GM21825 (cell line): ENCODE data around the gene PKIB.

Source experiments
- ATAC-seq: cut with Tn5 transposase; IDR thresholded peaks from one replicate; pipeline ENCODE4 v1.9.1; 2021; ENCODE audit warnings: mild to moderate bottlenecking, moderate library complexity; ENCODE audit not compliant: unreplicated experiment

Gene PKIB

GRCh38 chr6:122702841-122703240 lies 92.6 kb downstream of the PKIB start:
- ATAC-seq = no peak

GRCh38 chr6:122704066-122704465 lies 93.9 kb downstream of the PKIB start:
- ATAC-seq = no peak

GRCh38 chr6:122709922-122710512 lies 99.8 kb downstream of the PKIB start:
- peak; percentile 66 for ATAC-seq

- ATAC-seq = no peak
Measured at GRCh38 chr6:122710908-122711635, 100.9 kb downstream of the PKIB start.

- ATAC-seq = no peak
Measured at GRCh38 chr6:122712093-122712447, 101.9 kb downstream of the PKIB start.

- no peak for ATAC-seq
Measured at GRCh38 chr6:122712448-122713137, 102.4 kb downstream of the PKIB start.

- no peak for ATAC-seq
Measured at GRCh38 chr6:122713138-122713537, 102.9 kb downstream of the PKIB start.

- no peak for ATAC-seq
Measured at GRCh38 chr6:122714059-122714458, 103.9 kb downstream of the PKIB start.

GRCh38 chr6:122715725-122716124 lies 105.5 kb downstream of the PKIB start:
- ATAC-seq = no peak

- ATAC-seq = no peak
Measured at GRCh38 chr6:122717350-122717749, 107.1 kb downstream of the PKIB start.

- no peak for ATAC-seq
Measured at GRCh38 chr6:122718616-122719015, 108.4 kb downstream of the PKIB start.

- ATAC-seq = no peak
Measured at GRCh38 chr6:122719176-122719575, 109.0 kb downstream of the PKIB start.

- ATAC-seq = no peak
Measured at GRCh38 chr6:122722746-122723145, 112.5 kb downstream of the PKIB start.

- ATAC-seq = no peak
Measured at GRCh38 chr6:122726649-122727048, 116.4 kb downstream of the PKIB start.

GRCh38 chr6:122727244-122727643 lies 117.0 kb downstream of the PKIB start:
- no peak for ATAC-seq

- ATAC-seq = no peak
Measured at GRCh38 chr6:122730334-122730733, 120.1 kb downstream of the PKIB start.

GRCh38 chr6:122730775-122731386 lies 120.7 kb downstream of the PKIB start:
- ATAC-seq = no peak

GRCh38 chr6:122733259-122733658 lies 123.1 kb downstream of the PKIB start:
- ATAC-seq = no peak

GRCh38 chr6:122734529-122735395 lies 124.6 kb downstream of the PKIB start:
- no peak for ATAC-seq

- no peak for ATAC-seq
Measured at GRCh38 chr6:122735582-122735981, 125.4 kb downstream of the PKIB start.

GRCh38 chr6:122736163-122736562 lies 126.0 kb downstream of the PKIB start:
- no peak for ATAC-seq
